Right ventricle myocardium inferior (tissue), 1 donor: ENCODE results near the gene CHN2. TPM values are rescaled to one million over a fixed set of nuclear protein-coding genes. Genes with fewer than 3 reads are reported as not detected.
"Not testable (repeated sequence)": the region's sequence is repeated elsewhere in the genome, so short reads cannot be mapped to it uniquely, and the experiment has no call there.

Source experiments
- ATAC-seq: fragments of 200-7000 bp; cut with Tn5 transposase; one replicate; pipeline ENCODE4 v1.9.1; 2020; ENCODE audit warnings: mild to moderate bottlenecking, moderate library complexity
- DNase-seq: peaks from one replicate; pipeline ENCODE4 v3.0.0; 2021; ENCODE audit errors: missing footprints
- intact Hi-C: fragments of 100-400 bp; cut with DNase I; formaldehyde crosslinking; loops from one replicate; pipeline ENCODE4 v1.11.0; 2022
- total RNA-seq: library from RNA; stranded (reverse); fragmentation: NEBNext Ultra II Directional; extraction: Animal tissue kit (Norgen Biotek cat#: 25700); gene quantifications from one replicate; pipeline ENCODE4 v1.2.1, GENCODE V29; 2021
- donor health status: DM: no; HTN: yes; CAD: no; lungs with severe emphysema.

CHN2 gene
- total RNA-seq, 1 donor from 2014 or later = 20.2 TPM

- intact Hi-C loops = no loop called here
- no peak for ATAC-seq
- no peak for DNase-seq
Measured at GRCh38 chr7:29511337-29511736, 316.8 kb downstream of the CHN2 start.

GRCh38 chr7:29511851-29512250 lies 317.3 kb downstream of the CHN2 start:
- intact Hi-C loops = no loop called here
- no peak for DNase-seq
- ATAC-seq = no peak

GRCh38 chr7:29516491-29516890 lies 321.9 kb downstream of the CHN2 start:
- DNase-seq (no peak), ATAC-seq (no peak)
- intact Hi-C loops = no loop called here

- DNase-seq (no peak), ATAC-seq (no peak)
- intact Hi-C loops = no loop called here
Measured at GRCh38 chr7:29518616-29519015, 324.0 kb downstream of the CHN2 start.

GRCh38 chr7:29523728-29524127 lies 329.2 kb downstream of the CHN2 start:
- intact Hi-C loops = no loop called here
- DNase-seq (no peak), ATAC-seq (no peak)

GRCh38 chr7:29527505-29528108 lies 333.0 kb downstream of the CHN2 start:
- DNase-seq = no peak
- intact Hi-C loops = no loop called here
- ATAC-seq = no peak

- ATAC-seq, DNase-seq, intact Hi-C loops: not testable (repeated sequence)
Measured at GRCh38 chr7:29528526-29528925, 334.0 kb downstream of the CHN2 start.

Other genes starting within 250 kb of the CHN2 start
- 2.3 TPM for gene TRIL, start 236.4 kb upstream of the CHN2 start, total RNA-seq
- gene CPVL, start 48.2 kb upstream of the CHN2 start, total RNA-seq = 50.6 TPM